K562 (cell line): ENCODE measurements around the gene RSU1. TPM values are rescaled to one million over a fixed set of nuclear protein-coding genes. Genes with fewer than 3 reads are reported as not detected.

Experiments used
- HOXB6 ChIP-seq: fragments of 250-450 bp; sonication (Bioruptor Pico); IDR thresholded peaks from 2 replicates; pipeline ENCODE4 v1.5.1; 2022; ENCODE audit warnings: mild to moderate bottlenecking, borderline replicate concordance
- KAT8 ChIP-seq: fragments of 450-650 bp; IDR thresholded peaks from 2 replicates; pipeline ENCODE4 v1.6.1; 2016; ENCODE audit warnings: low read depth, mild to moderate bottlenecking
- POLR2A ChIP-seq: fragments of 450-650 bp; conservative IDR thresholded peaks from 2 replicates; pipeline ENCODE4 v1.6.1; 2016
- polyA plus RNA-seq, 8 experiments: library from polyadenylated mRNA; depleted of rRNA in 4 of 8; stranded (reverse) in 5 of 8; unstranded in 3 of 8; fragments of >200 nt; fragmentation: Nextera tagmentation in 2 of 8; fragmentation: Illumina TruSeq in 1 of 8; extraction: Ambion mirVana in 2 of 8; extraction: Trizol in 1 of 8; gene quantifications; 2 replicates each; pipeline versions ENCODE4 v1.2.1 to v1.2.3, GENCODE V29; 2011 to 2014; ENCODE audit warnings: inconsistent platforms in 1 of 8, missing spikeins in 1 of 8
- total RNA-seq, 7 experiments: library from RNA; depleted of rRNA in 6 of 7; stranded (reverse); fragments of >200 nt in 6 of 7; fragmentation: Illumina TruSeq in 2 of 7; extraction: Trizol in 2 of 7; gene quantifications; 2 replicates each; pipeline versions ENCODE4 v1.2.1 to v1.2.3, GENCODE V29; 2011 to 2021; ENCODE audit warnings: low replicate concordance in 1 of 7
- TF ChIP-seq, protein P1 (sequence below), 2 experiments: fragments of 450-650 bp in 1 of 2; sonication (generic) in 1 of 2; formaldehyde crosslinking in 1 of 2; IDR thresholded peaks; 2 replicates each; pipeline versions ENCODE4 v1.7.1 to v1.9.0; 2016 to 2022; ENCODE audit warnings: inconsistent platforms in 1 of 2, mild to moderate bottlenecking in 1 of 2, missing genetic modification reagents in 1 of 2
- TF ChIP-seq, protein P2 (sequence below): sonication (generic); formaldehyde crosslinking; IDR thresholded peaks from 2 replicates; pipeline ENCODE4 v1.8.1; 2023; ENCODE audit warnings: mild to moderate bottlenecking, missing genetic modification reagents
- TF ChIP-seq, protein P3 (sequence below): fragments of 450-650 bp; IDR thresholded peaks from 2 replicates; pipeline ENCODE4 v1.7.0; 2016; ENCODE audit warnings: borderline replicate concordance

The RSU1 gene
- total and polyA plus RNA-seq, 9 of the 15 experiments (the other 6 are each of a cell fraction or from before 2014, with no cell fraction given), result 18.8 to 67.3 (median 31.5) TPM

DNA sequence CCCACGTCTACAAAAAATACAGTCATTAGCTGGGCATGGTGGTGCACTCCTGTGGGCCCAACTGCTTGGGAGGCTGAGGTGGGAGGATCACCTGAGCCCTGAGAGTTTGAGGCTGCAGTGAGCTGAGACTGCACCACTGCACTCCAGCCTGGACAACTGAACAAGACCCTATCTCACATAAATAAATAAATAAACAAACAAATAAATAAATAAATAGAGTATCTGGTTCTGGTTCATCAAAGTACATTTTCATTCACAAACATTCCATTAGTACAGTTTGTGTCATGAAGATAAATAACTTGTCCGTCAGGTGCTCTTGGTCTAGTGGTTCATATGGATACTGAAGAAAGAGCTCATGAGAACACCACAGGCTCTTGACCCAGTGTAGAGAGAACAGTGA is 96.4 kb downstream of the RSU1 start (continued):
- TF ChIP-seq, protein P1, sequence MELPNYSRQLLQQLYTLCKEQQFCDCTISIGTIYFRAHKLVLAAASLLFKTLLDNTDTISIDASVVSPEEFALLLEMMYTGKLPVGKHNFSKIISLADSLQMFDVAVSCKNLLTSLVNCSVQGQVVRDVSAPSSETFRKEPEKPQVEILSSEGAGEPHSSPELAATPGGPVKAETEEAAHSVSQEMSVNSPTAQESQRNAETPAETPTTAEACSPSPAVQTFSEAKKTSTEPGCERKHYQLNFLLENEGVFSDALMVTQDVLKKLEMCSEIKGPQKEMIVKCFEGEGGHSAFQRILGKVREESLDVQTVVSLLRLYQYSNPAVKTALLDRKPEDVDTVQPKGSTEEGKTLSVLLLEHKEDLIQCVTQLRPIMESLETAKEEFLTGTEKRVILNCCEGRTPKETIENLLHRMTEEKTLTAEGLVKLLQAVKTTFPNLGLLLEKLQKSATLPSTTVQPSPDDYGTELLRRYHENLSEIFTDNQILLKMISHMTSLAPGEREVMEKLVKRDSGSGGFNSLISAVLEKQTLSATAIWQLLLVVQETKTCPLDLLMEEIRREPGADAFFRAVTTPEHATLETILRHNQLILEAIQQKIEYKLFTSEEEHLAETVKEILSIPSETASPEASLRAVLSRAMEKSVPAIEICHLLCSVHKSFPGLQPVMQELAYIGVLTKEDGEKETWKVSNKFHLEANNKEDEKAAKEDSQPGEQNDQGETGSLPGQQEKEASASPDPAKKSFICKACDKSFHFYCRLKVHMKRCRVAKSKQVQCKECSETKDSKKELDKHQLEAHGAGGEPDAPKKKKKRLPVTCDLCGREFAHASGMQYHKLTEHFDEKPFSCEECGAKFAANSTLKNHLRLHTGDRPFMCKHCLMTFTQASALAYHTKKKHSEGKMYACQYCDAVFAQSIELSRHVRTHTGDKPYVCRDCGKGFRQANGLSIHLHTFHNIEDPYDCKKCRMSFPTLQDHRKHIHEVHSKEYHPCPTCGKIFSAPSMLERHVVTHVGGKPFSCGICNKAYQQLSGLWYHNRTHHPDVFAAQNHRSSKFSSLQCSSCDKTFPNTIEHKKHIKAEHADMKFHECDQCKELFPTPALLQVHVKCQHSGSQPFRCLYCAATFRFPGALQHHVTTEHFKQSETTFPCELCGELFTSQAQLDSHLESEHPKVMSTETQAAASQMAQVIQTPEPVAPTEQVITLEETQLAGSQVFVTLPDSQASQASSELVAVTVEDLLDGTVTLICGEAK (IDR thresholded peaks at IDR 0.05), result no peak
- TF ChIP-seq, protein P1 (CRISPR knock-in tag; IDR thresholded peaks at IDR 0.05), result no peak
- TF ChIP-seq POLR2A (no peak), HOXB6 (CRISPR knock-in tag) (no peak), KAT8 (no peak)
- TF ChIP-seq, protein P2, sequence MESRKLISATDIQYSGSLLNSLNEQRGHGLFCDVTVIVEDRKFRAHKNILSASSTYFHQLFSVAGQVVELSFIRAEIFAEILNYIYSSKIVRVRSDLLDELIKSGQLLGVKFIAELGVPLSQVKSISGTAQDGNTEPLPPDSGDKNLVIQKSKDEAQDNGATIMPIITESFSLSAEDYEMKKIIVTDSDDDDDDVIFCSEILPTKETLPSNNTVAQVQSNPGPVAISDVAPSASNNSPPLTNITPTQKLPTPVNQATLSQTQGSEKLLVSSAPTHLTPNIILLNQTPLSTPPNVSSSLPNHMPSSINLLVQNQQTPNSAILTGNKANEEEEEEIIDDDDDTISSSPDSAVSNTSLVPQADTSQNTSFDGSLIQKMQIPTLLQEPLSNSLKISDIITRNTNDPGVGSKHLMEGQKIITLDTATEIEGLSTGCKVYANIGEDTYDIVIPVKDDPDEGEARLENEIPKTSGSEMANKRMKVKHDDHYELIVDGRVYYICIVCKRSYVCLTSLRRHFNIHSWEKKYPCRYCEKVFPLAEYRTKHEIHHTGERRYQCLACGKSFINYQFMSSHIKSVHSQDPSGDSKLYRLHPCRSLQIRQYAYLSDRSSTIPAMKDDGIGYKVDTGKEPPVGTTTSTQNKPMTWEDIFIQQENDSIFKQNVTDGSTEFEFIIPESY (CRISPR knock-in tag), result no peak
- TF ChIP-seq, protein P3, sequence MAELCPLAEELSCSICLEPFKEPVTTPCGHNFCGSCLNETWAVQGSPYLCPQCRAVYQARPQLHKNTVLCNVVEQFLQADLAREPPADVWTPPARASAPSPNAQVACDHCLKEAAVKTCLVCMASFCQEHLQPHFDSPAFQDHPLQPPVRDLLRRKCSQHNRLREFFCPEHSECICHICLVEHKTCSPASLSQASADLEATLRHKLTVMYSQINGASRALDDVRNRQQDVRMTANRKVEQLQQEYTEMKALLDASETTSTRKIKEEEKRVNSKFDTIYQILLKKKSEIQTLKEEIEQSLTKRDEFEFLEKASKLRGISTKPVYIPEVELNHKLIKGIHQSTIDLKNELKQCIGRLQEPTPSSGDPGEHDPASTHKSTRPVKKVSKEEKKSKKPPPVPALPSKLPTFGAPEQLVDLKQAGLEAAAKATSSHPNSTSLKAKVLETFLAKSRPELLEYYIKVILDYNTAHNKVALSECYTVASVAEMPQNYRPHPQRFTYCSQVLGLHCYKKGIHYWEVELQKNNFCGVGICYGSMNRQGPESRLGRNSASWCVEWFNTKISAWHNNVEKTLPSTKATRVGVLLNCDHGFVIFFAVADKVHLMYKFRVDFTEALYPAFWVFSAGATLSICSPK, result no peak
